GM21360 (cell line): ENCODE data around the gene GNAI1.

Experiments used
- ATAC-seq: cut with Tn5 transposase; IDR thresholded peaks from one replicate; pipeline ENCODE4 v1.9.1; 2021; ENCODE audit warnings: mild to moderate bottlenecking, moderate library complexity; ENCODE audit not compliant: unreplicated experiment

GNAI1 gene

GRCh38 chr7:80131675-80132435 lies 2.8 kb upstream of the GNAI1 start:
- ATAC-seq = no peak

GRCh38 chr7:80132594-80132993 lies 2.0 kb upstream of the GNAI1 start:
- ATAC-seq = no peak

GRCh38 chr7:80133361-80134114 lies 1.1 kb upstream of the GNAI1 start:
- ATAC-seq = no peak

GRCh38 chr7:80134115-80134535 lies 506 bp upstream of the GNAI1 start:
- ATAC-seq = no peak

GRCh38 chr7:80135309-80136104 lies 876 bp downstream of the GNAI1 start:
- peak; percentile 22 for ATAC-seq

- no peak for ATAC-seq
These were observed 1.8 kb downstream of the GNAI1 start for GRCh38 chr7:80136261-80137055.

GRCh38 chr7:80137410-80137809 lies 2.8 kb downstream of the GNAI1 start:
- no peak for ATAC-seq

GRCh38 chr7:80139236-80139635 lies 4.6 kb downstream of the GNAI1 start:
- ATAC-seq = no peak

- ATAC-seq = no peak
These were observed 5.8 kb downstream of the GNAI1 start for GRCh38 chr7:80140388-80140787.

- ATAC-seq = no peak
These were observed 6.7 kb downstream of the GNAI1 start for GRCh38 chr7:80141376-80141775.

GRCh38 chr7:80142853-80143580 lies 8.4 kb downstream of the GNAI1 start:
- no peak for ATAC-seq

GRCh38 chr7:80145780-80146422 lies 11.3 kb downstream of the GNAI1 start:
- ATAC-seq = no peak

- no peak for ATAC-seq
These were observed 12.0 kb downstream of the GNAI1 start for GRCh38 chr7:80146545-80147182.

GRCh38 chr7:80147543-80148391 lies 13.1 kb downstream of the GNAI1 start:
- no peak for ATAC-seq

- ATAC-seq = no peak
These were observed 16.1 kb downstream of the GNAI1 start for GRCh38 chr7:80150611-80151273.

GRCh38 chr7:80151274-80151665 lies 16.6 kb downstream of the GNAI1 start:
- no peak for ATAC-seq

GRCh38 chr7:80153446-80153845 lies 18.8 kb downstream of the GNAI1 start:
- no peak for ATAC-seq
